Measurements from ENCODE around the gene PUM2. TPM values are rescaled to one million over a fixed set of nuclear protein-coding genes. Genes with fewer than 3 reads are reported as not detected.

The PUM2 gene
- total and polyA plus RNA-seq, 2 of the 13 experiments (the other 11 are each of a cell fraction or from before 2014, with no cell fraction given): 69.6 to 69.8 TPM

DNA sequence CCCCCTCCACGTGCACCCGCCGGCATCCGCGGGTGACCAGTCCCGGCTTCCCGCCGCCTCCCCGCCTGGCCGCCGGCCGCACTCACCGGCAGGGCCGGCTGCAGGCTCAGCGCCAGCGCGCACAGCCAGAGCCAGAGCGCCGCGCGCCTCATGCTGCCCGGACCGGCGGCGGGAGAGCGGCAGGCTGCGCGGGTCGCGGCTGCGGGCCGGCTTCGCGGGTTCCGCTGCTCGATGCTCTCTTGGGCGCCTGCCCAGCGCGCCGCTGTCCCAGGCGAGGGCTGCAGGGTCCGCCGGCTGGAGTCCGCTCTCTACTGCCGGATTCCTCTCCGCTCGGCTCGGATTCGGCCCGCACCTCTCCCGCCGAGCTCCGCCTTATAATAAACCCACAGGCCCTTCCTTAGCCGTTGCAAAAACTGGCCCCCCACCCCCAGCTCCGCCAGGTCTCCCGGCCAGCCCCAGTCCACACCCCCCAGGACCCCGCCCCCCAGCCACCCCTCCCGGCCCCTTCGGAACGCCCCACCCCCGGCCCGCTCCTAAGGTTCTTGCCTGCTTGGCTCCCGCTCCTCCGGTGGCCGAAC is 125.8 kb downstream of the PUM2 start, which contains the start of gene SDC1 (continued):
- TF ChIP-seq PAXIP1 (CRISPR knock-in tag; conservative IDR thresholded peaks at IDR 0.05) (no peak), ZNF776 (CRISPR knock-in tag; IDR thresholded peaks at IDR 0.05) (peak; percentile 82; the same call in 1 of the 2 replicates), ZNF350 (CRISPR knock-in tag; IDR thresholded peaks at IDR 0.05; ENCODE audit: borderline replicate concordance, low read depth) (no peak), ETV5 (CRISPR knock-in tag; IDR thresholded peaks at IDR 0.05; ENCODE audit: borderline replicate concordance) (no peak), ZNF460 (CRISPR knock-in tag; IDR thresholded peaks at IDR 0.05; ENCODE audit: borderline replicate concordance) (no peak), ZNF335 (CRISPR knock-in tag; IDR thresholded peaks at IDR 0.05) (no peak), ZXDC (CRISPR knock-in tag; IDR thresholded peaks at IDR 0.05) (peak; percentile 61), TERF1 (CRISPR knock-in tag; IDR thresholded peaks at IDR 0.05) (peak; percentile 48; the same call in 1 of the 2 replicates), ZNF160 (CRISPR knock-in tag; IDR thresholded peaks at IDR 0.05) (peak; percentile 1; the same call in 1 of the 2 replicates), ZNF354B (CRISPR knock-in tag; IDR thresholded peaks at IDR 0.05) (no peak), ZNF207 (IDR thresholded peaks at IDR 0.05; ENCODE audit: borderline replicate concordance) (no peak), ZNF709 (CRISPR knock-in tag; IDR thresholded peaks at IDR 0.05) (peak; percentile 71), KLF6 (CRISPR knock-in tag; IDR thresholded peaks at IDR 0.05) (peak; percentile 28; the same call in 1 of the 2 replicates), HHEX (CRISPR knock-in tag; IDR thresholded peaks at IDR 0.05) (no peak), REXO4 (CRISPR knock-in tag; IDR thresholded peaks at IDR 0.05; ENCODE audit: borderline replicate concordance) (no peak), ZNF414 (CRISPR knock-in tag; IDR thresholded peaks at IDR 0.05) (no peak), AGO1 (IDR thresholded peaks at IDR 0.05; ENCODE audit: low read depth, low read length, poor library complexity, severe bottlenecking) (no peak), ZNF792 (CRISPR knock-in tag; IDR thresholded peaks at IDR 0.05) (0 out of 2 replicates have a peak, but pooled peaks have one; percentile 46), RXRA (CRISPR knock-in tag; IDR thresholded peaks at IDR 0.05) (no peak), JDP2 (CRISPR knock-in tag; IDR thresholded peaks at IDR 0.05; ENCODE audit: borderline replicate concordance) (peak; percentile 17; the same call in 1 of the 2 replicates), HDAC6 (IDR thresholded peaks at IDR 0.05; ENCODE audit: low read depth, low read length) (no peak), RBFOX2 (IDR thresholded peaks at IDR 0.05; ENCODE audit: low read depth, low read length) (peak; percentile 44)
